ENCODE results near the gene DCTN4.

The DCTN4 gene

DNA sequence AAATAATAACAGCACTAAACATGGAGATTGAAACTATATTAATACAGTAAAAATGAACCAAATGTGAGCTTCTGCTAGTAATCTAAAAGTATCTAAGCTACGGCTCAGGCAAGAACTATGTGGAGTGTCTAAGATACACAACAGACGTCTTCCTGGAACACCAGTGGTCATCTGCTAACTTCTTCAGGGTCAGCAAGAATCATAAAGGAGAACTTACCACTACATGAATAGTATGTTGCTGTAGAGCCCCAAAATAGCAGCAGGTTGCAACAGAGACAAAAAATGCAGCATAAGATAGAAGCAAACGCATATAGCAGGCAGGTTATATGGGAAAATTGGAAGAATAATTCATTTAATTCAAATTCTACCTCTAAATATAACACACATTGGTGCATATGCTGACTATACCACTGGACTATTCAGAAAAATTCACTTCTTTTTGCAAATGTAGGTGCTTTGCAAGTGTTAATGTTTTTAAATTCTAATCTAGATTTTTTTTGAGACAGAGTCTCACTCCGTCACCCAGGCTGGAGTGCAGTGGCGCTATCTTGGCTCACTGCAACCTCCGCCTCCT is 27.1 kb downstream of the DCTN4 start:
- no peak for DNase-seq

- DNase-seq = no peak
Observed at GRCh38 chr5:150729859-150730258, 29.0 kb downstream of the DCTN4 start.

- DNase-seq = no peak
Observed at GRCh38 chr5:150723845-150724244, 35.0 kb downstream of the DCTN4 start.

- DNase-seq = no peak
Observed at GRCh38 chr5:150710165-150710564, 48.7 kb downstream of the DCTN4 start.

DNA sequence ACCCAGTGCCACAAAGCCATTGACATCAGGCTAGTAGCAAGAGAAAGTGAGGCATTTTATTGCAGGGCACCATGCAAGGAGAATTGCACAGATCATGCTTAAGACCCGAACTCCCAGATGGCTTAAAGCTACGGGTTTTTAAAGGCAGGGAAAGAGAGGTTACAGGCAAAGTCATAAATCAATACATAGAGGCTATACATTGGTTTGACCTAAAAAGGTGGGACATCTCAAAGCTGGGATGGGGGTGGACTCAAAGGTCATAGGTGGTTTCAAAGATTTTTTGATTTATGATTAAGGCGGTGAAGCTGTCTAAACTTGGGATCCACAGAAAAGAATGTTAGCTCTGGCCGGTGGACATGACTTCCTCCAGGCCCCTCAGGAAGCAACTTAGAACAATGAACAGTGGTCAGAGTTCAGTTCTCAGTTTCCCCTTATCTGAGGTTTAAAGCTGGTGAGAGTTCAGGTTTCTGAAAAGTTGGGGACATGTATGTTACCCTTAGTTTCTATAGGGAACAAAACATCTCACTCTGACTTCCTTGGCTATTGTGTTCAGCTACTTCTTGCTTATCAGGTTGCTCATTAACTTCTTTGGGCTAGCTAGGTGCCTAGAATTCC is 51.9 kb downstream of the DCTN4 start:
- DNase-seq = no peak

DNA sequence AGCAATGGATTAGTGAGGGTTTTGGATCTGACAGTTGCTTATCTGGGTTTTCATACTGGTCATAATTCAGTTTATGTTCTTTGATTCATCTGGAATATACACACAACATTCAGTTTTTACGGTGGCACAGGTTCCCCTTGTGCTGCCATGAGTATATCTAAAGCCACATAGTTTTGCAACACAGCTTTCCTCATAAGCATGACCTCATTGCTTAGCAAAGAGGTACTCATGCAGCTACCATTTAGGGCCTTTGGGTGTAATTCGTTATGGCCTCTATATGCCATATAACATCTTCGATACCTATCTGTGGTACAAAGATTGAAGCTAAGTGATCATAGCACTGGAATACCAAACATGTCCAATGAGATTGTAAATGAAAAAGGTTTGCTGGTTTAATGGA is 55.1 kb downstream of the DCTN4 start:
- no peak for DNase-seq

- peak; percentile 87 for DNase-seq
Observed at GRCh38 chr5:150700594-150701377, 58.0 kb downstream of the DCTN4 start, which contains the start of gene RBM22. RBM22 (minus strand) TSS chr5:150701062; CDS start chr5:150700985, 77 bp downstream.

- no peak for DNase-seq
Observed at GRCh38 chr5:150700246-150700593, 58.6 kb downstream of the DCTN4 start.

DNA sequence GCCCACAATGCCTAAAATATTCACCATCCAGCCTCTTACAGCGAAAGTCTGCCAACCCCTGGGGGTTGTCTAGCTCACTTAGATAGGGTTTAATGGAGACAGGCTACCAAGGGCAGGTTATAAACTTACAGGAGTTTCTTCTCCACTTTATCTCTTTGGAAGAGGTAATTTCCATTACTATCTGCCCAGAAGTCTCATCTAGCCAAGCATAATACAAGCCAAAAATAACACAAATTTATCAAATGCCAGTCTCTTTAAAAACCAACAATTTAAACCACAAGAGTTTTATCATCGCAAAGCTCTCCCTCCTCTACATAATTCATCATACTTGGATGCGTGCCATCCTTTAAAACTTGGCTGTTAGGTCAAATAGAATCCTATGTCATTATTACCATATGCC is 64.2 kb downstream of the DCTN4 start:
- DNase-seq = no peak

GRCh38 chr5:150692276-150692675 is 66.5 kb downstream of the DCTN4 start:
- no peak for DNase-seq

GRCh38 chr5:150690760-150691159 is 68.1 kb downstream of the DCTN4 start:
- DNase-seq = no peak

DNA sequence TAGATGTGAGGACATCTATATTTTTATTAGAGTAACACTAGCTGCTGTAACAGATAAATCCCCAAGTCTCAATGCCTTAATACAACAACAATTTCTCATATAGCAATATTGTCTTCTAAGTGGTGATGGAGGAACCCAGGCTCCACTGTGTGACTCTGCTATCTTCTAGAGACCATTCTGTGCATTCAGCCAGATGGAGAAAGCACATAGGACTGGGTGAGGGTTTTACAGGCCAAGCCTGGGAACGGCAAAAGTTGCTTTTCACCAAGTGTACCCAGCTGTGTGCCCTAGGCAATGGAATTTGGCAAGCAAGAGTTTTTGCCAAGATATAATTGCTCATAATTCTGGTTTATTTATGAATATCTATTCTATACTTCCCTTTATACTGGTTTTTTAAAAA is 69.7 kb downstream of the DCTN4 start:
- DNase-seq = no peak

DNA sequence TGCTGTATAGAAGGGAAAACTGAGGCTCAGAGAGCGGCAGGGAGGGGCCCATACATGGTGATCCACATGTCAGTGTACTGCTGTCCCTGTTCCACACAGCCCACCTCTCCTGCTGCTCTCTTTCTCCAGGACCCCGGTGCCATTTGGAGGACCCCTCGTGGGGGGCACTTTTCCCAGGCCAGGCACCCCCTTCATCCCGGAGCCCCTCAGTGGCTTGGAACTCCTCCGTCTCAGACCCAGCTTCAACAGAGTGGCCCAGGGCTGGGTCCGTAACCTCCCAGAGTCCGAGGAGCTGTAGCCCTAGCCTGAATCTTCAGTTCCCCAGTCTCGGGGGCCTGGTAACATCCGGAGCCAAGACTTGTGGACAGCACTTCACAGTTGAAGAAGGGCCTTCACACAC is 82.2 kb downstream of the DCTN4 start:
- DNase-seq = no peak

DNA sequence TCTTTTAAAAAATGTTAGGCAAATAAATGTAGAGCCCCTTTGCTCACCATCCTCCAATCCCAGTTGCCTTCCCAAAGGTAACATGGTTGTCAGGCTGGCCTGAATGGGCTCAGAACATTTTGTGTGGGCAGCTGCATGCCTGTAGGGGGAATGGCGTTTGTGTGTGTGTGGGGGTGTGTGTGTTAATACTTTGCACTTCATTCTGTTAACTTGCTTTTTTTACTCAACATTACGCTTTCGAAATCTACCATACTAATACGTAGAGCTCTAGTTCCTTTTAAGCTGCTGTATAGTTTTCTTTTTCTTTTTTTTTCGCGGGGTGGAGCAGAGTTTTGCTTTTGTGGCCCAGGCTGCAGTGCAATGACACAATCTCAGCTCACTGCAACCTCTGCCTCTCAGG is 83.7 kb downstream of the DCTN4 start:
- DNase-seq = no peak

GRCh38 chr5:150674341-150674821 is 84.4 kb downstream of the DCTN4 start:
- no peak for DNase-seq

GRCh38 chr5:150672884-150673275 is 85.9 kb downstream of the DCTN4 start:
- no peak for DNase-seq

GRCh38 chr5:150672237-150672883 is 86.5 kb downstream of the DCTN4 start:
- DNase-seq = no peak

- no peak for DNase-seq
Observed at GRCh38 chr5:150671509-150672236, 87.1 kb downstream of the DCTN4 start.

DNA sequence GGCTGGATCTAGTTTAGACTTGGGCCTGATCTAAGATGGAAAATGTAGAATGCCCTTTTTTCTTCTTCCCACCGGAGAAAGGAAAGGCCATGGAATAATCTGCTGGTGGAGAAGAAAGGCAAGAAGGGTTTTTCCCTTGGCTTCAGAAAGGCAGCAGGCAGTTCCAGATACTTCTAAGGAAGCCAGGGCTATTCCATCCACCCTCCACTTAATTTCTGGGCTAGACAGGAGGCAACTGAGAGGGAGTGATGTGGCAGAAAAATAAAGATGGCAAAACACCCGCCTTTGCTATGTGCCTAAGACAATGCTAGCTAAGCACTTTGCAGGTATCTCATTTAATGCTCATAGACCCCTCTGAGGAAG is 87.9 kb downstream of the DCTN4 start:
- DNase-seq = no peak

DNA sequence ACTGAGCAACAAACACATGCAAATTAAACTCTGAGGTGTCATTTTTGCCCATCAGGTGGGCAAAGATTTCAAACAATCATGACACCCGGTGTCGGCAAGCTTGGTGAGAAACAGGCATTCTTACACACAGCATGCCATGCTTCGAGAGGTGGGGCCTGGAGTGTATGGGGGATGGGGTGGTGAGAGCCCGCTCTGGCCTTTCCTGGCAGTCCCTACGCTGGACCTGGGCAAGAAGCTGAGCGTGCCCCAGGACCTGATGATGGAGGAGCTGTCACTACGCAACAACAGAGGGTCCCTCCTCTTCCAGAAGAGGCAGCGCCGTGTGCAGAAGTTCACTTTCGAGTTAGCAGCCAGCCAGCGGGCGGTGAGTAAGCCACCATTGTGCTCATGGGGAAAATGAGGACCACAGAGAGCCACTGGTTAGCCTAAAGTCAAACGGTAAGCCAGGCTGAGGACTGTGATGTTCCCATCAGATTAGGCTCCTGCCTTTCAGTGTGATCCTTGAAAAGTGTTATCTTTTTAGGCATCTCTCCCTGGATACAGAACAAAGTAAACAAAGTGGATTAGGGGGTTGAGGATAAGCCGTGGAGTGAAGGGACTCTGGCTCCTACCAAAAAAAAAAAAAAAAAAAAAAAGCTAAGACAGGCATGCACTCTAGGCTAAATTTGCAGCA is 88.4 kb downstream of the DCTN4 start:
- no peak for DNase-seq

DNA sequence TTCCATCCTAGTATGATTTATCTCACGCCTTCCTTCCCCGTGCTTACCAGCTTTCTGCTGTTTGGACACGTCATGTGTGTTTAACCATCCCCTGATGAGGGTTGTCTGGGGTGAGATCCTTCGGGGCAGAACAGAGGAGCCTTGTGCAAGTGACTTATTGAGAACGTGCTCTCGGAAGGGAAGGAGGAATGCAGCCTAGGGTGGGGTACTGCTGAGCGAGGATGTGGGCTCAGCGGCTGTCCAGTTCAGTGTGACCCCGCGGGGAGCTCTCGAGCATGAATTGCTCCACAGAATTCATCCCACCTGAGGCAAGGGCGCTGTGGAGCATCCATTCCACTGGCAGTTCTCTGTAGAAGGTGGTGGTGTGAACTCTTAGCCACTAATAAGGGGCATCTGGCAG is 93.8 kb downstream of the DCTN4 start:
- DNase-seq = no peak

- DNase-seq = no peak
Observed at GRCh38 chr5:150663936-150664335, 94.9 kb downstream of the DCTN4 start.

Data from T-helper 9 cell (primary cell).